ENCODE data around the gene APBB3.

- no peak for TF ChIP-seq POLR2AphosphoS5 (IDR thresholded peaks at IDR 0.05)
- no peak for TF ChIP-seq CTCF (IDR thresholded peaks at IDR 0.05)
- TF ChIP-seq POLR2A (IDR thresholded peaks at IDR 0.05): no peak
These were observed 5.7 kb upstream of the APBB3 start for GRCh38 chr5:140570058-140570457.
